Ovary (tissue), 9 donors: ENCODE data around the gene COX8C. TPM values are rescaled to one million over a fixed set of nuclear protein-coding genes. Genes with fewer than 3 reads are reported as not detected.

Experiments used
- DNase-seq, 5 donors: peaks; one replicate each; pipeline ENCODE4 v3.0.0-alpha.2; 2019 to 2020
- H3K27ac ChIP-seq, 2 donors: fragments of 200-600 bp; one replicate each; pipeline versions ENCODE4 v1.5.1 to v1.8.0; 2019 to 2022
- H3K27me3 ChIP-seq: fragments of 200-600 bp; one replicate; pipeline ENCODE4 v1.8.0; 2022
- H3K36me3 ChIP-seq: fragments of 200-600 bp; sonication (generic); one replicate; pipeline ENCODE4 v1.5.1; 2019
- H3K4me1 ChIP-seq: one replicate; pipeline ENCODE4 v1.8.1; 2013; ENCODE audit warnings: mild to moderate bottlenecking, moderate library complexity; ENCODE audit not compliant: insufficient read depth
- H3K4me3 ChIP-seq: fragments of 200-600 bp; sonication (generic); one replicate; pipeline ENCODE4 v1.5.1; 2017
- H3K9me3 ChIP-seq, 2 donors: fragments of 200-600 bp in 1 of 2; sonication (generic) in 1 of 2; one replicate each; pipeline versions ENCODE4 v1.5.1 to v1.8.1; 2013 to 2019; ENCODE audit warnings: mild to moderate bottlenecking in 1 of 2, moderate library complexity in 1 of 2
- CTCF ChIP-seq, 3 donors: fragments of 450-650 bp in 2 of 3; fragments of 200-600 bp in 1 of 3; IDR thresholded peaks; one replicate each; pipeline versions ENCODE4 v1.5.1 to v1.8.0; 2016 to 2022; ENCODE audit warnings: antibody characterized with exemption in 3 of 3, mild to moderate bottlenecking in 1 of 3
- EP300 ChIP-seq: sonication (generic); formaldehyde crosslinking; IDR thresholded peaks from one replicate; pipeline ENCODE4 v1.6.1; 2017; ENCODE audit warnings: antibody characterized with exemption
- POLR2A ChIP-seq: fragments of 450-650 bp; IDR thresholded peaks from one replicate; pipeline ENCODE4 v1.6.1; 2017; ENCODE audit warnings: antibody characterized with exemption, mild to moderate bottlenecking, moderate library complexity
- whole genome bisulfite sequencing, 3 donors: extraction: QIAGEN DNeasy Blood & Tissue Kit in 1 of 3; methylation state at CpG; one replicate each; pipeline versions ENCODE4 v1.1.5 to v1.1.7; 2013 to 2017; 5-methylcytosine and 5-hydroxymethylcytosine counted together
- intact Hi-C, 4 donors: fragments of 100-400 bp; cut with DNase I; formaldehyde crosslinking; loops; one replicate each; pipeline versions ENCODE4 v1.11.0 to v1.15.1; 2022 to 2023
- polyA plus RNA-seq, 2 donors: library from polyadenylated mRNA; stranded (reverse); fragments of 200-250 nt in 1 of 2; fragments of 350-450 nt in 1 of 2; fragmentation: Illumina TruSeq in 1 of 2; extraction: RNeasy Lipid Tissue Mini Kit (QIAGEN cat#74804) in 1 of 2; gene quantifications; one replicate each; pipeline ENCODE4 v1.2.3, GENCODE V29; 2013 to 2014
- total RNA-seq, 7 donors: library from RNA; depleted of rRNA in 2 of 7; stranded (reverse); fragments of >200 nt in 2 of 7; fragmentation: NEBNext Ultra II Directional in 3 of 7; extraction: Animal tissue kit (Norgen Biotek cat#: 25700) in 3 of 7; gene quantifications; one replicate each; pipeline versions ENCODE4 v1.1.0 to v1.2.4, GENCODE V29; 2016 to 2023
- donor health status: DM: no; HTN: no; CAD: no; lungs with moderate emphysema.
- donor health status: DM: no; HTN: no; CAD: no.
- donor health status: Bipolar disorder and iron deficiency.
- donor health status: DM: yes; HTN: yes; CAD: no.
- donor health status: DM: no; HTN: no; CAD: no.
- donor health status: DM: yes; HTN: yes; CAD: no.

Gene COX8C
- total and polyA plus RNA-seq, 9 donors = 0.51 TPM; not detected in 8

GRCh38 chr14:93302688-93303581 is 44.0 kb upstream of the COX8C start:
- Histone ChIP-seq H3K27ac (no peak overlapping the region), H3K9me3 (no peaks in the 10 kb centered on the region), H3K4me3 (no peak overlapping the region), H3K36me3 (no peaks in the 10 kb centered on the region), H3K27me3 (no peaks in the 10 kb centered on the region), H3K4me1 (peaks cover 9% of the 10 kb centered on the region)
- DNase-seq = peak in 1 of 5 donors; percentile 21
- intact Hi-C loops = no loop called here
- TF ChIP-seq CTCF (IDR thresholded peaks at IDR 0.05) (no peak), EP300 (no peak), POLR2A (no peak)
- WGBS, 3 donors = 92 to 93% (median 92%) methylated on average over 12 of the region's 12 CpGs

- no peak overlapping the region for H3K4me3 ChIP-seq
- DNase-seq = peak in 1 of 5 donors; percentile 40
- no peak overlapping the region for H3K27ac ChIP-seq
- H3K9me3 ChIP-seq = no peaks in the 10 kb centered on the region
- H3K4me1 ChIP-seq = peaks cover 9% of the 10 kb centered on the region
- TF ChIP-seq CTCF (IDR thresholded peaks at IDR 0.05) (no peak), EP300 (no peak), POLR2A (no peak)
- H3K27me3 ChIP-seq = no peaks in the 10 kb centered on the region
- 31 to 50% (median 39%) methylated on average over 3 of the region's 3 CpGs for WGBS, 3 donors
- no peaks in the 10 kb centered on the region for H3K36me3 ChIP-seq
- intact Hi-C loops = no loop called here
Measured at GRCh38 chr14:93303659-93304058, 43.3 kb upstream of the COX8C start.

- no peak overlapping the region for H3K4me3 ChIP-seq
- DNase-seq = no peak
- peaks cover 9% of the 10 kb centered on the region for H3K4me1 ChIP-seq
- H3K9me3 ChIP-seq = no peaks in the 10 kb centered on the region
- TF ChIP-seq POLR2A (no peak), EP300 (no peak), CTCF (IDR thresholded peaks at IDR 0.05) (no peak)
- WGBS, 3 donors = 98 to 99% (median 98%) methylated on average over 1 of the region's 1 CpG
- no peaks in the 10 kb centered on the region for H3K36me3 ChIP-seq
- no peaks in the 10 kb centered on the region for H3K27me3 ChIP-seq
- H3K27ac ChIP-seq = no peak overlapping the region
- intact Hi-C loops = no loop called here
Measured at GRCh38 chr14:93304771-93305170, 42.2 kb upstream of the COX8C start.

- TF ChIP-seq POLR2A (no peak), EP300 (no peak), CTCF (IDR thresholded peaks at IDR 0.05) (no peak)
- peaks cover 9% of the 10 kb centered on the region for H3K4me1 ChIP-seq
- no peaks in the 10 kb centered on the region for H3K9me3 ChIP-seq
- no peak for DNase-seq
- 77 to 93% (median 89%) methylated on average over 6 of the region's 6 CpGs for WGBS, 3 donors
- no peaks in the 10 kb centered on the region for H3K36me3 ChIP-seq
- H3K27ac ChIP-seq = no peak overlapping the region
- intact Hi-C loops = no loop called here
- no peak overlapping the region for H3K4me3 ChIP-seq
- H3K27me3 ChIP-seq = no peaks in the 10 kb centered on the region
Measured at GRCh38 chr14:93305725-93306418, 41.1 kb upstream of the COX8C start.
